ENCODE results near the gene FADS2. TPM values are rescaled to one million over a fixed set of nuclear protein-coding genes. Genes with fewer than 3 reads are reported as not detected.
A peak's percentile ranks its signal among the peaks of the same experiment; 100 is the strongest.

Gene FADS2
- total and polyA plus RNA-seq, 2 of the 13 experiments (the other 11 are each of a cell fraction or from before 2014, with no cell fraction given) = 90.1 to 124 TPM

- no peak for TF ChIP-seq SNAPC4 (CRISPR knock-in tag; IDR thresholded peaks at IDR 0.05)
- no peak; the same call in 1 of the 2 replicates for TF ChIP-seq ZSCAN12 (CRISPR knock-in tag; IDR thresholded peaks at IDR 0.05)
- no peak for TF ChIP-seq ARID2 (CRISPR knock-in tag; IDR thresholded peaks at IDR 0.05; ENCODE audit: borderline replicate concordance)
- TF ChIP-seq ZZZ3 (CRISPR knock-in tag; IDR thresholded peaks at IDR 0.05; ENCODE audit: borderline replicate concordance) = peak; percentile 79; the same call in 1 of the 2 replicates
- peak; percentile 97 for TF ChIP-seq XRCC5 (optimal IDR thresholded peaks at IDR 0.05; ENCODE audit: low read length)
- TF ChIP-seq REXO4 (CRISPR knock-in tag; IDR thresholded peaks at IDR 0.05; ENCODE audit: borderline replicate concordance) = no peak
- peak; percentile 72; the same call in 1 of the 2 replicates for TF ChIP-seq ETV5 (CRISPR knock-in tag; IDR thresholded peaks at IDR 0.05; ENCODE audit: borderline replicate concordance)
- TF ChIP-seq FOSL2 (CRISPR knock-in tag; IDR thresholded peaks at IDR 0.05) = peak; percentile 52; the same call in 1 of the 2 replicates
- peak; percentile 82; the same call in 1 of the 2 replicates for TF ChIP-seq REPIN1 (CRISPR knock-in tag; IDR thresholded peaks at IDR 0.05; ENCODE audit: borderline replicate concordance, low read depth)
- TF ChIP-seq PAXIP1 (CRISPR knock-in tag; conservative IDR thresholded peaks at IDR 0.05) = peak; percentile 65
- TF ChIP-seq ZNF501 (CRISPR knock-in tag; IDR thresholded peaks at IDR 0.05) = peak; percentile 58
- TF ChIP-seq ZNF576 (CRISPR knock-in tag; IDR thresholded peaks at IDR 0.05) = peak; percentile 61; the same call in 1 of the 2 replicates
- 0 out of 2 replicates have a peak, but pooled peaks have one; percentile 8 for TF ChIP-seq SIX1 (CRISPR knock-in tag; IDR thresholded peaks at IDR 0.05; ENCODE audit: borderline replicate concordance)
- 0 out of 2 replicates have a peak, but pooled peaks have one; percentile 60 for TF ChIP-seq NAIF1 (CRISPR knock-in tag; IDR thresholded peaks at IDR 0.05; ENCODE audit: borderline replicate concordance)
- no peak for TF ChIP-seq AFF4 (CRISPR knock-in tag; IDR thresholded peaks at IDR 0.05)
Measured at GRCh38 chr11:61816736-61817455, 11.2 kb upstream of the FADS2 start, which contains the start of gene FADS1 (continued).

Data from HepG2 (cell line).